GM12891 (cell line): ENCODE measurements around the gene C4orf36.
A peak's percentile ranks its signal among the peaks of the same experiment; 100 is the strongest.

Experiments used
- DNase-seq: peaks from one replicate; pipeline ENCODE4 v3.0.0; 2011; ENCODE audit warnings: low spot score; ENCODE audit not compliant: insufficient read length
- FAIRE-seq: peaks from 2 replicates; lab custom pipeline; 2011; peaks lifted over from hg19 to GRCh38; lab: Jason Lieb, UNC
- PAX5 ChIP-seq: IDR thresholded peaks from 2 replicates; pipeline ENCODE4 v1.6.1; 2011; ENCODE audit warnings: low read length, moderate library complexity, mild to moderate bottlenecking; ENCODE audit not compliant: insufficient read depth, severe bottlenecking
- POLR2A ChIP-seq: IDR thresholded peaks from 2 replicates; pipeline ENCODE4 v1.6.1; 2011; ENCODE audit warnings: low read depth, low read length, control low read depth
- POLR2AphosphoS5 ChIP-seq: IDR thresholded peaks from 2 replicates; pipeline ENCODE4 v1.6.1; 2011; ENCODE audit warnings: low read depth, low read length, control low read depth
- POU2F2 ChIP-seq: IDR thresholded peaks from 2 replicates; pipeline ENCODE4 v1.6.1; 2011; ENCODE audit warnings: low read depth, mild to moderate bottlenecking, control low read depth, low read length, moderate library complexity
- SPI1 ChIP-seq: IDR thresholded peaks from 2 replicates; pipeline ENCODE4 v1.6.1; 2011; ENCODE audit warnings: low read depth, low read length, control low read depth
- TAF1 ChIP-seq: IDR thresholded peaks from 2 replicates; pipeline ENCODE4 v1.6.1; 2011; ENCODE audit warnings: low read depth, low read length, control low read depth

The C4orf36 gene

GRCh38 chr4:86857341-86858052, 34.7 kb downstream of the C4orf36 start:
- no peak for DNase-seq
- no peak for TF ChIP-seq POLR2A
- no peak for TF ChIP-seq POLR2AphosphoS5
- TF ChIP-seq PAX5 = no peak
- no peak for TF ChIP-seq TAF1
- TF ChIP-seq POU2F2 = no peak
- TF ChIP-seq SPI1 = no peak
- FAIRE-seq = no peak

DNA sequence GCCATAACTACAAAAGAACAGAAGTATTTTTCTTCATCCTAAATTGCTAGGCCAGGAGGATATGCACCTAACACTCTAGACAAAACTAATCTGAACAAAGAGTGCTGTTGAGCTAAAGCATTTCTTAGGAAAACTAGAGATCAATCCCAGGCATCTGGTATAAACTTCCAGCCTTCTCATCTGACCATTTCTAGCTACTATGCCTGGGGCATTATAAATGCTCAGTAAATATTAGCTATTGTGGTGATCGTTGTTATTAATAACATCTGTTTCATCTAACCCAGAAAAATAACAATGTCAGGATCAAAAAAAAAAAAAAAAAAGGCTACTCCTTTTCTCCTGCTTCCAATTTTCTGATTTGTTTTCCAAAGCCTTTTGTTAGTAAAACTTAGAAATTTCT, 35.3 kb downstream of the C4orf36 start:
- no peak for TF ChIP-seq POLR2AphosphoS5
- no peak for TF ChIP-seq POLR2A
- TF ChIP-seq TAF1 = no peak
- no peak for TF ChIP-seq POU2F2
- TF ChIP-seq SPI1 = no peak
- no peak for TF ChIP-seq PAX5
- no peak for FAIRE-seq
- DNase-seq = no peak

DNA sequence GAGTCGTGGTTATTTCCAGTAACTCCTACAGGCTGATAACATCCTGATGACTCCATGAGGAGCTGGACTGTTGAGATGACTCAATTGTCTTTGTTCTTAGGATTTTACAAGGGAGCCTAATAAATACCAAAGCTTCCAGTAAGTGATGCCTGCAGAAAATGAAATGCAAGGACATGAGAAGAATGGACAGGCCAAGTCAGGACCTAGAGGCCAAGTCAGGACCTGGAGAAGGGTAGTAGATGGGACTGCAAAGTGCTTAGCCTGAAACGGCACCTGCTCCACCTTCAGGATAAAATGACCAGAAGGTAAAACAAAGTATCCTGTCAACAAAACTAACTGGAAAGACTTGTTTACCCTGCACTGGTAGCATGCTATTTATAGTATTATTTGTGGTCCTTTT, 36.6 kb downstream of the C4orf36 start:
- FAIRE-seq (no peak), DNase-seq (no peak)
- TF ChIP-seq SPI1 (no peak), PAX5 (no peak), TAF1 (no peak), POLR2AphosphoS5 (no peak), POU2F2 (no peak), POLR2A (no peak)

DNA sequence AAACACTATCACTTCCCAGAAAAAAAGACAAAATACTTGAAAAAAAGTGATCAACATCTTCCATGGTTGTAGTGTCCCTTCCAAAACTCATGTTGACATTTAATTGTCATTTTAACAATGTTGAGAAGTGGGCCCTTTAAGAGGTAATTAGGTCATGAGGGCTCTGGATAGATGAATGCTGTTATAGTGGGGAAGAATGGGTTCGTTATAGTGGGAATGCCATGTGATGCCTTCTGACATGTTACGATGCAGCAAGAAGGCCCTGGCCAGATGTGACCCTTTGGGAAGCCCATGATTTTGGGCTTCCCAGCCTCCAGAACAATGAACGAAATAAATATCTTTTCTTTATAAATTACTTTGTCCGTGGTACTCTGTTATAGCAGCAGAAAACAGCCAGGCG, 39.0 kb downstream of the C4orf36 start:
- DNase-seq = no peak
- no peak for FAIRE-seq
- TF ChIP-seq POLR2A = no peak
- no peak for TF ChIP-seq TAF1
- no peak for TF ChIP-seq SPI1
- TF ChIP-seq POU2F2 = no peak
- no peak for TF ChIP-seq PAX5
- TF ChIP-seq POLR2AphosphoS5 = no peak

DNA sequence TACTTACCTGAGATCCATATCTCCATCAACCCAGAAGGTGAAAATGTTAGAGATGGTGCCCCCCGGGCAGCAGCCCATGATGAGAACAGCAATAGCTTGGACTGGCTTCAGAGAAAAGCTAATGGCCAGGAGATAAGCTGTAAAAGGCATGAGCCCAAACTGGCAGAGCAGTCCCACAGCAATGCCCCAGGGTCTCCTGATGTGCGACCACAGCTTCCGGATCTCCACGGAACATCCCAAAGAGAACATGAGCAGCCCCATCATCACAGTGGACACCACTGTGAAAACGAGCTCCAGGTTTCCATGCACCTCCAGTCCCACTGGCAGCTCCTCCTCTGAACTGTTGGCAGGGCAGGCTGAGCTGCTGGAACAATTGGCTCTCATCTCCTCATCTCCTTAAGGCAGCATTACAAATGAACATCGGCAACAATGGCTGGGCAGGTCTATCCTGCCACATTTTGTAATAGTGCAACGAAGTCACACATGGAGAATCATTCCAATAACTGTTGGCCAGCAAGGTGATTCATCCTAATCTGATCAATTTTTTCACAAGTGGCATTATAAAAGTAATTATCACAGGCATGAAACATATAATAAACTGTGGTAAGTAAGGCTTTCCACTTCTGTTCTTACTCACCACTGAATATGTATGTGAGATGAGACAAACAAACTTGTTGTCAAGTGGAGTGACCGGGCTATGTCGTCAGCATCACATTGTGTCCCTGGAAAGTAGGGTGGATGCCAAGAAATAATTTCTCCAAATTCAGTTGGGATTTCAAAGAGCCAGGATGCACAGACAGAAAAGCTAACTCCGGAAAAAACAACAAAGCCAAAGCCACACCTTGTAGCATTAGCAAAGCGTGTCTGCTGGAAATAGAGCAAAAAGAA, 43.2 kb downstream of the C4orf36 start, which contains the start of gene SLC10A6:
SLC10A6 (minus strand) TSS at position 653 of the 888 bp plus-strand sequence; CDS start at position 384, 269 bp downstream.
- TF ChIP-seq POLR2A = no peak
- TF ChIP-seq PAX5 = no peak
- TF ChIP-seq SPI1 = no peak
- no peak for TF ChIP-seq TAF1
- no peak for TF ChIP-seq POU2F2
- no peak for TF ChIP-seq POLR2AphosphoS5
- DNase-seq (no peak), FAIRE-seq (no peak)

DNA sequence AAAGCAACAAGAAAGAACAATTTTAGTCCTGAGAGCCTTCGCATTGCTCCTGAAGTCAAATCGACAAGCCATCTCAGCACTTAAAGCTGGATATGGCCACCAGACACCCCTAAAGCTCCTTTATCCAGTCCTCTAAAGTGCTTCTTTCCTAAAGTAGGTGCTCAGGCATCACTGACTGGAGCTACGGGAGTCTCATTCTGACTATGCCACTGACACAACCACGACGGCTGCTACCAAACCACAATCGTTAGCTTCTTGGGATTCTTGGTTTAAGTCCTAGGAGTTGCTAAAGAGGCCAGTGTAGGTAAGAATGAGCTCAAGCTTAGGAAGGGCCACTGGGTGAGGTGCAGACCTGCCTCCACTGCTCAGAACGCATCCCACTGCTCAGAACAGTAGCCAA, 44.1 kb downstream of the C4orf36 start:
- no peak for TF ChIP-seq SPI1
- no peak for TF ChIP-seq POLR2AphosphoS5
- TF ChIP-seq POLR2A = no peak
- TF ChIP-seq TAF1 = no peak
- TF ChIP-seq PAX5 = no peak
- TF ChIP-seq POU2F2 = no peak
- FAIRE-seq = no peak

GRCh38 chr4:86847571-86847970, 44.7 kb downstream of the C4orf36 start:
- DNase-seq = no peak
- no peak for FAIRE-seq
- TF ChIP-seq POU2F2 (no peak), SPI1 (0 out of 2 replicates have a peak, but pooled peaks have one; percentile 11)

More for the DNA sequence above, 44.1 kb downstream of the C4orf36 start:
- no peak for DNase-seq

DNA sequence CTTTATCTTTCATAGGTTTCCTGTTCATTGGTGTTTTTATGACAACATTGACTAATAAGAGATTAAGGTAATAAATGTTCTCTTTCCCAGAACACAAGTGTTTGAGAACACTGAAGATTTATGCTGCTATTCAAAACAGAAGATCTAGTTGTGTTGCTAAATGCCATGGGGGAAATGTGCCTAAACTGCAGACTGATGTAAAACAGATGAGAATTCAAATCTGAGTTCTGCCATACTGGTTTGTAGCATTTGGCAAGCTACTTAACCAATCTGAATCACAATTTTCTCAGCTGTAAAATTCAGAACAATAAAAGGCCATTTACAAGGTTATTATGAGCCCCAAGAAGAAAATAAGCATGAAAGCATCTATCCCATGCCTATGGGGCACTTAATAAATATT, 45.3 kb downstream of the C4orf36 start:
- FAIRE-seq (no peak), DNase-seq (no peak)
- TF ChIP-seq TAF1 = no peak
- no peak for TF ChIP-seq SPI1
- no peak for TF ChIP-seq POLR2AphosphoS5
- no peak for TF ChIP-seq PAX5
- no peak for TF ChIP-seq POU2F2
- TF ChIP-seq POLR2A = no peak

- FAIRE-seq (no peak), DNase-seq (no peak)
- TF ChIP-seq SPI1 = no peak
- TF ChIP-seq PAX5 = no peak
These were observed 46.6 kb downstream of the C4orf36 start for GRCh38 chr4:86845593-86845992.

DNA sequence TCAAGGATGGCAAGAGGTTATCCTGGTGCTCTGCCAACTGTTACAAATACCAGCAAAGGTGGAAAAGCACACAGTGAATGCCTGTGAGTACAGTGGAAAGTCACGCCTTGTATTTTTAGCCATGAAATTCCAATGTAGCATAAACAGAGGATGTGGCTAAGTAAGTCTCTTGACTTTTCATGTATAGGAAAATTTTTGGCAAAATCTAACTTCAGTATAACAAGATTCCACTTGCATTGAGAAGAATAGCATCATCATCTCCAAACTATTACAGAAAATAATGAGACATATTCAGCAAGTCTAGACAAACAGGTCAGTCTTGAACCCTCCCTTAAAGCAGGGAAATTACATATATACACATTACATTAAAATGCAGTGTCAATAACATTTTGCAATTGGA, 50.9 kb downstream of the C4orf36 start:
- FAIRE-seq (no peak), DNase-seq (no peak)
- TF ChIP-seq TAF1 (no peak), PAX5 (no peak), POLR2A (no peak), SPI1 (no peak), POLR2AphosphoS5 (no peak), POU2F2 (no peak)
